GM12878 (cell line): Measurements from ENCODE around the gene PPP2R5B. TPM values are rescaled to one million over a fixed set of nuclear protein-coding genes. Genes with fewer than 3 reads are reported as not detected.

ENCODE experiments used
- ATF3 ChIP-seq: IDR thresholded peaks from 2 replicates; pipeline ENCODE4 v1.6.1; 2011; ENCODE audit warnings: low read depth, mild to moderate bottlenecking, low read length, moderate library complexity, borderline replicate concordance; ENCODE audit errors: extremely low read depth
- CBFB ChIP-seq: IDR thresholded peaks from 2 replicates; pipeline ENCODE4 v1.6.1; 2016; ENCODE audit warnings: antibody characterized with exemption, low read depth
- CBX3 ChIP-seq: fragments of 200-600 bp; sonication (generic); IDR thresholded peaks from 2 replicates; pipeline ENCODE4 v1.6.1; 2016; ENCODE audit warnings: low read depth, borderline replicate concordance
- FOS ChIP-seq: IDR thresholded peaks from 3 replicates; pipeline ENCODE4 v1.6.1; 2011; ENCODE audit warnings: borderline replicate concordance; ENCODE audit not compliant: insufficient read length; ENCODE audit errors: extremely low read depth
- MEF2A ChIP-seq: IDR thresholded peaks from 2 replicates; pipeline ENCODE4 v1.6.1; 2011; ENCODE audit warnings: low read depth, mild to moderate bottlenecking, low read length, moderate library complexity; ENCODE audit not compliant: insufficient read depth
- MXI1 ChIP-seq: fragments of 150-350 bp; IDR thresholded peaks from 2 replicates; pipeline ENCODE4 v1.6.1; 2011; ENCODE audit warnings: low read depth, mild to moderate bottlenecking, inconsistent platforms, low read length, improper control_type of control experiment
- PAX5 ChIP-seq: IDR thresholded peaks from 2 replicates; pipeline ENCODE4 v1.6.1; 2011; ENCODE audit warnings: low read depth, low read length, borderline replicate concordance
- RB1 ChIP-seq: fragments of 450-650 bp; formaldehyde crosslinking; IDR thresholded peaks from 2 replicates; pipeline ENCODE4 v1.6.1; 2017; ENCODE audit warnings: mild to moderate bottlenecking, borderline replicate concordance
- SMAD1 ChIP-seq: fragments of 450-650 bp; IDR thresholded peaks from 2 replicates; pipeline ENCODE4 v1.6.1; 2018; ENCODE audit warnings: mild to moderate bottlenecking, low read depth; ENCODE audit not compliant: partially characterized antibody
- SP1 ChIP-seq: IDR thresholded peaks from one replicate; pipeline ENCODE4 v1.6.1; 2011; ENCODE audit warnings: low read depth, low read length
- TAF1 ChIP-seq: IDR thresholded peaks from 2 replicates; pipeline ENCODE4 v1.6.1; 2011; ENCODE audit warnings: mild to moderate bottlenecking, low read depth, low read length, borderline replicate concordance
- TBL1XR1 ChIP-seq: IDR thresholded peaks from 2 replicates; pipeline ENCODE4 v1.6.1; 2012; ENCODE audit warnings: low read depth, low read length, improper control_type of control experiment
- ZBTB4 ChIP-seq: fragments of 450-650 bp; formaldehyde crosslinking; IDR thresholded peaks from 2 replicates; pipeline ENCODE4 v1.4.0; 2022; ENCODE audit warnings: mild to moderate bottlenecking, moderate library complexity
- ZBTB40 ChIP-seq: fragments of 450-650 bp; IDR thresholded peaks from 2 replicates; pipeline ENCODE4 v1.6.1; 2016; ENCODE audit warnings: mild to moderate bottlenecking, moderate library complexity, borderline replicate concordance
- polyA plus RNA-seq, 11 experiments: library from polyadenylated mRNA; depleted of rRNA in 4 of 11; unstranded in 6 of 11; stranded (reverse) in 5 of 11; fragments of >200 nt; fragmentation: Nextera tagmentation in 4 of 11; fragmentation: Illumina TruSeq in 1 of 11; extraction: Ambion mirVana in 4 of 11; extraction: Trizol in 1 of 11; gene quantifications; 1 replicate in 1 of 11; 2 replicates in 10 of 11; pipeline versions ENCODE4 v1.2.1 to v1.2.3, GENCODE V29; 2011 to 2016; ENCODE audit warnings: inconsistent platforms in 2 of 11, missing spikeins in 2 of 11, low read depth in 1 of 11
- total RNA-seq, 4 experiments: library from RNA; depleted of rRNA in 3 of 4; stranded (reverse); fragments of >200 nt in 3 of 4; fragmentation: Illumina TruSeq in 1 of 4; extraction: Trizol in 1 of 4; gene quantifications; 2 replicates each; pipeline versions ENCODE4 v1.2.1 to v1.2.3, GENCODE V29; 2013 to 2021
- TF ChIP-seq, protein P1 (sequence below): fragments of 450-650 bp; conservative IDR thresholded peaks from 2 replicates; pipeline ENCODE4 v1.6.1; 2017; ENCODE audit warnings: mild to moderate bottlenecking, moderate library complexity
- TF ChIP-seq, protein P2 (sequence below): IDR thresholded peaks from 2 replicates; pipeline ENCODE4 v1.6.1; 2012; ENCODE audit warnings: low read depth, low read length, improper control_type of control experiment
- TF ChIP-seq, protein P3 (sequence below): IDR thresholded peaks from 2 replicates; pipeline ENCODE4 v1.6.1; 2012; ENCODE audit warnings: low read depth, low read length, improper control_type of control experiment

The PPP2R5B gene
- total and polyA plus RNA-seq, 10 of the 15 experiments (the other 5 are each of a cell fraction or from before 2014, with no cell fraction given), result 0.08 to 6.7 (median 2.0) TPM

DNA sequence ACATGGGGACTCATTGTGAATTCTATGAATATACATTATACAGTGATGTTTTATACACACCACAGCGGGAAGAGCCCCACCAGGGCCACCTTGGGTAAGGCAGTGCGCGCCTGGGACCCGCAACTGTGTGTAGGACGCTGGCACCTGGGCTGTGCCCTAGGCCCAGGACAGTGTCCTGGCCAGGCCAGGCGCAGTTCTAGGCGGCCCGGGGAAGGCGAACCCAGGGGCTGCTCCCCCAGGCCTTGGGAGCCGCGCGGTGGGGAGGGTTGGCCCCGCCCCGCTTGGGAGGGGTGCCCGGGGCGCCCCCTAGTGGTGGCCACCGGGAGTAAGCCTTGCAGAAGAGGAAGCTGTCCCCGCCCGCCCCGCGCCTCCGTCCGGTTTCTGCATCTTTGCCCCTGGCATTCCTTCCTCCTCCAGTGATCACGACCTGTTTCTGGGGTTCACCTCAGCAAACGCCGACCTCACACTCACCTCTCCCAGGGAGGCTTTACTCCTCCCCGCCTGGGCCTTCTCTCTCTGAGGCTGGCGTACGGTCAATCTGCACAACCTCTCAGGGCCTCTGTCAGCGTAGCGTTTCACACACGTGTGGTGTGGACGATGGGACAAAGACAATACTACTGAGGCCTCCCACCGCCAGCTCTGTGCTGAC lies 36.6 kb upstream of the PPP2R5B start (continued):
- TF ChIP-seq ATF3, result no peak
- TF ChIP-seq MEF2A, result no peak
- TF ChIP-seq SMAD1, result no peak
- TF ChIP-seq MXI1, result no peak; the same call in 1 of the 2 replicates
- TF ChIP-seq, protein P1, sequence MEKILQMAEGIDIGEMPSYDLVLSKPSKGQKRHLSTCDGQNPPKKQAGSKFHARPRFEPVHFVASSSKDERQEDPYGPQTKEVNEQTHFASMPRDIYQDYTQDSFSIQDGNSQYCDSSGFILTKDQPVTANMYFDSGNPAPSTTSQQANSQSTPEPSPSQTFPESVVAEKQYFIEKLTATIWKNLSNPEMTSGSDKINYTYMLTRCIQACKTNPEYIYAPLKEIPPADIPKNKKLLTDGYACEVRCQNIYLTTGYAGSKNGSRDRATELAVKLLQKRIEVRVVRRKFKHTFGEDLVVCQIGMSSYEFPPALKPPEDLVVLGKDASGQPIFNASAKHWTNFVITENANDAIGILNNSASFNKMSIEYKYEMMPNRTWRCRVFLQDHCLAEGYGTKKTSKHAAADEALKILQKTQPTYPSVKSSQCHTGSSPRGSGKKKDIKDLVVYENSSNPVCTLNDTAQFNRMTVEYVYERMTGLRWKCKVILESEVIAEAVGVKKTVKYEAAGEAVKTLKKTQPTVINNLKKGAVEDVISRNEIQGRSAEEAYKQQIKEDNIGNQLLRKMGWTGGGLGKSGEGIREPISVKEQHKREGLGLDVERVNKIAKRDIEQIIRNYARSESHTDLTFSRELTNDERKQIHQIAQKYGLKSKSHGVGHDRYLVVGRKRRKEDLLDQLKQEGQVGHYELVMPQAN, result no peak
- TF ChIP-seq, protein P2, sequence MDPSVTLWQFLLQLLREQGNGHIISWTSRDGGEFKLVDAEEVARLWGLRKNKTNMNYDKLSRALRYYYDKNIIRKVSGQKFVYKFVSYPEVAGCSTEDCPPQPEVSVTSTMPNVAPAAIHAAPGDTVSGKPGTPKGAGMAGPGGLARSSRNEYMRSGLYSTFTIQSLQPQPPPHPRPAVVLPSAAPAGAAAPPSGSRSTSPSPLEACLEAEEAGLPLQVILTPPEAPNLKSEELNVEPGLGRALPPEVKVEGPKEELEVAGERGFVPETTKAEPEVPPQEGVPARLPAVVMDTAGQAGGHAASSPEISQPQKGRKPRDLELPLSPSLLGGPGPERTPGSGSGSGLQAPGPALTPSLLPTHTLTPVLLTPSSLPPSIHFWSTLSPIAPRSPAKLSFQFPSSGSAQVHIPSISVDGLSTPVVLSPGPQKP, result no peak
- TF ChIP-seq ZBTB4 (CRISPR knock-in tag), result no peak
- TF ChIP-seq, protein P3, sequence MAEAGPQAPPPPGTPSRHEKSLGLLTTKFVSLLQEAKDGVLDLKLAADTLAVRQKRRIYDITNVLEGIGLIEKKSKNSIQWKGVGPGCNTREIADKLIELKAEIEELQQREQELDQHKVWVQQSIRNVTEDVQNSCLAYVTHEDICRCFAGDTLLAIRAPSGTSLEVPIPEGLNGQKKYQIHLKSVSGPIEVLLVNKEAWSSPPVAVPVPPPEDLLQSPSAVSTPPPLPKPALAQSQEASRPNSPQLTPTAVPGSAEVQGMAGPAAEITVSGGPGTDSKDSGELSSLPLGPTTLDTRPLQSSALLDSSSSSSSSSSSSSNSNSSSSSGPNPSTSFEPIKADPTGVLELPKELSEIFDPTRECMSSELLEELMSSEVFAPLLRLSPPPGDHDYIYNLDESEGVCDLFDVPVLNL, result no peak
- TF ChIP-seq TBL1XR1, result no peak
- no peak for TF ChIP-seq TAF1
- TF ChIP-seq CBFB, result no peak
- 0 out of 2 replicates have a peak, but pooled peaks have one; percentile 22 for TF ChIP-seq ZBTB40
- TF ChIP-seq CBX3, result no peak
- TF ChIP-seq PAX5, result no peak
- peak; percentile 38 for TF ChIP-seq SP1
- no peak for TF ChIP-seq FOS
- TF ChIP-seq RB1, result peak; percentile 81; the same call in 1 of the 2 replicates
